Mesenchymal stem cell (in vitro differentiated cells and primary cell): ENCODE measurements around the gene PSMD2. TPM values are rescaled to one million over a fixed set of nuclear protein-coding genes. Genes with fewer than 3 reads are reported as not detected.

Source experiments
- DNase-seq: peaks from one replicate; pipeline ENCODE4 v3.0.0-alpha.2; 2013
- H2AFZ ChIP-seq: one replicate; pipeline ENCODE4 v1.6.1; 2013; ENCODE audit warnings: low read depth, mild to moderate bottlenecking, control low read depth, inconsistent platforms, low read length, moderate library complexity
- H2AK5ac ChIP-seq: 2 replicates; pipeline ENCODE4 v1.6.1; 2013; ENCODE audit warnings: low read length, moderate library complexity, mild to moderate bottlenecking, inconsistent platforms; ENCODE audit not compliant: severe bottlenecking
- H2BK120ac ChIP-seq: one replicate; pipeline ENCODE4 v1.6.1; 2013; ENCODE audit warnings: low read depth, mild to moderate bottlenecking, inconsistent platforms, low read length, moderate library complexity
- H2BK12ac ChIP-seq, 2 experiments: one replicate each; pipeline ENCODE4 v1.6.1; 2013; ENCODE audit warnings: inconsistent platforms in 2 of 2, low read length in 2 of 2, mild to moderate bottlenecking in 2 of 2, moderate library complexity in 2 of 2, control low read depth in 1 of 2
- H2BK15ac ChIP-seq: one replicate; pipeline ENCODE4 v1.6.1; 2013; ENCODE audit warnings: mild to moderate bottlenecking, low read depth, inconsistent platforms; ENCODE audit not compliant: poor library complexity, severe bottlenecking
- H2BK5ac ChIP-seq: 2 replicates; pipeline ENCODE4 v1.6.1; 2013; ENCODE audit warnings: low read depth, mild to moderate bottlenecking, low read length, control low read depth, inconsistent platforms; ENCODE audit not compliant: poor library complexity, severe bottlenecking
- H3K14ac ChIP-seq, 2 experiments: one replicate each; pipeline ENCODE4 v1.6.1; 2013; ENCODE audit warnings: inconsistent platforms in 2 of 2, low read length in 2 of 2, control low read depth in 1 of 2, mild to moderate bottlenecking in 1 of 2, moderate library complexity in 1 of 2
- H3K18ac ChIP-seq, 2 experiments: one replicate each; pipeline ENCODE4 v1.6.1; 2013; ENCODE audit warnings: inconsistent platforms in 2 of 2, low read length in 2 of 2, control low read depth in 1 of 2, low read depth in 1 of 2, mild to moderate bottlenecking in 1 of 2
- H3K23ac ChIP-seq, 2 experiments: one replicate each; pipeline ENCODE4 v1.6.1; 2013; ENCODE audit warnings: inconsistent platforms in 2 of 2, low read length in 2 of 2, mild to moderate bottlenecking in 2 of 2, moderate library complexity in 2 of 2, control low read depth in 1 of 2
- H3K27ac ChIP-seq: 2 replicates; pipeline ENCODE4 v1.5.1; 2013; ENCODE audit warnings: mild to moderate bottlenecking, moderate library complexity, low read length, control low read depth, inconsistent platforms; ENCODE audit not compliant: poor library complexity, severe bottlenecking
- H3K27me3 ChIP-seq, 2 experiments: 2 replicates each; pipeline versions ENCODE4 v1.6.1 to v1.7.0; 2013; ENCODE audit warnings: low read length in 2 of 2, mild to moderate bottlenecking in 2 of 2, moderate library complexity in 2 of 2, control low read depth in 1 of 2, inconsistent platforms in 1 of 2; ENCODE audit not compliant: control insufficient read depth in 1 of 2, insufficient read depth in 1 of 2
- H3K36me3 ChIP-seq, 2 experiments: 2 replicates each; pipeline versions ENCODE4 v1.6.1 to v1.7.0; 2013; ENCODE audit warnings: low read length in 2 of 2, control low read depth in 1 of 2, inconsistent platforms in 1 of 2, low read depth in 1 of 2, mild to moderate bottlenecking in 1 of 2; ENCODE audit not compliant: insufficient read depth in 2 of 2, control insufficient read depth in 1 of 2
- H3K4ac ChIP-seq, 2 experiments: one replicate each; pipeline ENCODE4 v1.6.1; 2013; ENCODE audit warnings: inconsistent platforms in 2 of 2, low read length in 2 of 2, mild to moderate bottlenecking in 2 of 2, moderate library complexity in 2 of 2, control low read depth in 1 of 2, low read depth in 1 of 2
- H3K4me1 ChIP-seq: 2 replicates; pipeline ENCODE4 v1.6.1; 2013; ENCODE audit warnings: low read depth, low read length, control low read depth; ENCODE audit not compliant: control insufficient read depth, insufficient read depth
- H3K4me2 ChIP-seq: 2 replicates; pipeline ENCODE4 v1.6.1; 2013; ENCODE audit warnings: low read length, mild to moderate bottlenecking, inconsistent platforms; ENCODE audit not compliant: poor library complexity, severe bottlenecking
- H3K4me3 ChIP-seq, 2 experiments: 2 replicates each; pipeline versions ENCODE4 v1.5.1 to v1.7.0; 2013; ENCODE audit warnings: low read length in 2 of 2, mild to moderate bottlenecking in 2 of 2, control low read depth in 1 of 2, low read depth in 1 of 2; ENCODE audit not compliant: insufficient read depth in 1 of 2
- H3K79me1 ChIP-seq: replicated peaks from 2 replicates; pipeline ENCODE4 v1.6.1; 2013; ENCODE audit warnings: mild to moderate bottlenecking, control low read depth, low read length, inconsistent platforms; ENCODE audit not compliant: poor library complexity, severe bottlenecking
- H3K9ac ChIP-seq: 2 replicates; pipeline ENCODE4 v1.7.0; 2013; ENCODE audit warnings: mild to moderate bottlenecking, low read length, moderate library complexity
- H3K9me3 ChIP-seq: 2 replicates; pipeline ENCODE4 v1.7.0; 2013; ENCODE audit warnings: mild to moderate bottlenecking, low read length; ENCODE audit not compliant: control insufficient read depth
- H4K8ac ChIP-seq: one replicate; pipeline ENCODE4 v1.6.1; 2013; ENCODE audit warnings: inconsistent platforms, mild to moderate bottlenecking, low read length, moderate library complexity
- H4K91ac ChIP-seq: one replicate; pipeline ENCODE4 v1.6.1; 2013; ENCODE audit warnings: mild to moderate bottlenecking, low read length, inconsistent platforms
- WGBS: methylation state at CpG from one replicate; pipeline ENCODE4 v1.1.7; 2013; ENCODE audit warnings: mixed read lengths; 5-methylcytosine and 5-hydroxymethylcytosine counted together
- polyA plus RNA-seq, 2 experiments: library from polyadenylated mRNA; stranded (reverse); fragments of 200-250 nt; gene quantifications; one replicate each; pipeline ENCODE4 v1.2.3, GENCODE V29; 2013

The PSMD2 gene
- polyA plus RNA-seq (2013, experiment 1 of 2) = 121 TPM
- polyA plus RNA-seq (2013, experiment 2 of 2) = 116 TPM

DNA sequence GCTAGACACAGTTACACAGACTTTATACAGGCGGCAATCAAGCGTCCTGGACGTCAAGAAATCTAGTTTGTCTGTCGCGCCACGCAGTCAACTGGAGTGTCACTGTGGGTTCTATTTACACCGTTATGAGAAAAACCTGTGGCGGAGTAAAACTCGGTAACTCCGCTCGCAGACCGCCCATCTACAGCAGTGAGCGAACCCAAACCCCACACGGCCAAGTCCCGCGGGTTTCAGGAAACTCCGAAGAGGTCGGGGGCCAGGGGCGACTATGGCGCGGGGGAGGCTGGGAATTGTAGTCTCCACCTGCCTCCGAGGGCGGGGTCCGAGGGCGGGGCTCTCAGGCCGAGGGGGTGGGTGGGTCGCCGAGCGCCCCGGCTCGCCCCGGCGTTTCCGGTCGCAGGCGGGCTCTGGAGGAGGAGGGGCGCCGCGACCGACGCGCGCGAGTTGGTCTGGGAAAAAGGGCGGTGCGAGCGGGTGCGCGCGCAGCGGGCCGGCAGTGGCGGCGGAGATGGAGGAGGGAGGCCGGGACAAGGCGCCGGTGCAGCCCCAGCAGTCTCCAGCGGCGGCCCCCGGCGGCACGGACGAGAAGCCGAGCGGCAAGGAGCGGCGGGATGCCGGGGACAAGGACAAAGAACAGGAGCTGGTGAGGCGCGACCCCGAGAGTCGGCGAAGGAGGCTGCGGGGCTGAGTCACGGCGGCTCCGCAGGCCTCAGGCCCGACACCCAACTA, at the start of gene PSMD2:
Gene PSMD2, plus strand, starts transcription at position 483 of the 729 bp plus-strand sequence. Its CDS starts 26 bp downstream, at position 509.
- Histone ChIP-seq H3K4me2 (peak within 1 kb of the TSS; percentile 76), H3K27me3 (peaks cover 0 to 3% of the 10 kb centered on the region in 2 experiments), H4K8ac (peak within 1 kb of the TSS; percentile 86), H3K9me3 (no peaks in the 10 kb centered on the region), H3K23ac (peak within 1 kb of the TSS in 1 of 2 experiments; percentile 47), H3K79me1 (peaks cover 3% of the 10 kb centered on the region), H2BK12ac (peak within 1 kb of the TSS in 1 of 2 experiments; percentile 15), H3K36me3 (peaks cover 25 to 38% of the 10 kb centered on the region in 2 experiments), H2BK5ac (peak within 1 kb of the TSS; percentile 39), H3K4me1 (peaks cover 3% of the 10 kb centered on the region), H2AK5ac (peak within 1 kb of the TSS; percentile 26), H3K4ac (peak within 1 kb of the TSS; percentile 2 to 87), H2BK15ac (peak within 1 kb of the TSS; percentile 73), H3K4me3 (peak within 1 kb of the TSS; percentile 91 to 96), H3K9ac (peak within 1 kb of the TSS; percentile 97), H2AFZ (peak within 1 kb of the TSS; percentile 76), H2BK120ac (no peak within 1 kb of the TSS), H3K14ac (peak within 1 kb of the TSS in 1 of 2 experiments; percentile 82), H3K27ac (peak within 1 kb of the TSS; percentile 75), H3K18ac (peak within 1 kb of the TSS; percentile 82 to 83), H4K91ac (peak within 1 kb of the TSS; percentile 76)
- peak; percentile 96 for DNase-seq
- WGBS = under 1% methylated on average over 60 of the region's 78 CpGs

DNA sequence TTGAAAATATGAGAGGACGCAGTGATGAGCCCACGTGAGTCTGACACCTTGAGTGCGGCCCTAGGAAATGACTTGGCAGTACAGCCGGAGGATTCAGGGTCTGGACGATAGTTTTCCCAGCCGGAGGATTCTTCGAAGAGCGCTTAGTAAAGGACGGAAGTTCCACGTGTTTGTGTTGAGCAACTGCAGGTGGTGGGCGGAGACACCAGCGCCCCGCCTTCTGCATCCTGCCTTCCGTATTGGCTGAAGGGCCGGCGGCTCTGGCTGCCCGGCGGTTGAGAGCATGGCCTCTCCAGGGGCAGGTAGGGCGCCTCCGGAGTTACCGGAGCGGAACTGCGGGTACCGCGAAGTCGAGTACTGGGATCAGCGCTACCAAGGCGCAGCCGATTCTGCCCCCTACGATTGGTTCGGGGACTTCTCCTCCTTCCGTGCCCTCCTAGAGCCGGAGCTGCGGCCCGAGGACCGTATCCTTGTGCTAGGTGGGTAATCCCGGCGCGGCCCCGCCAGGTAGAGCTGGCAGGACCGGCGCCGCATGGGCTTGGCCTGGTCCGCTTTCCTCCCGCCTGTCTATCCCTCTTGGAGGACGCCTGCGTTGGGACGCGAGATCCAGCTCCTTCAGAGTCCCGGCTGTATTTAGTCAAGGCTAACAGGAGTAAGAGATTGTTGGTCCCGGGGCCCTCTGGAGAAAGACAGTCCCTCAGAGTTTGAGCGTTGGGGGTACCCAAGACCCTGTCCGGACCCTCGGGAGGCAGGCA, 49.5 kb upstream of the PSMD2 start, which contains the start of gene EEF1AKMT4:
Gene EEF1AKMT4, plus strand, starts transcription at position 261 of the 755 bp plus-strand sequence. Its CDS starts 23 bp downstream, at position 284.
- WGBS = under 1% methylated on average over 54 of the region's 54 CpGs
- Histone ChIP-seq H3K9me3 (no peaks in the 10 kb centered on the region), H4K91ac (peak within 1 kb of the TSS; percentile 90), H2BK5ac (peak within 1 kb of the TSS; percentile 1), H3K4ac (peak within 1 kb of the TSS; percentile 80 to 86), H3K36me3 (peaks cover 11 to 13% of the 10 kb centered on the region in 2 experiments), H2AFZ (peak within 1 kb of the TSS; percentile 98), H2BK12ac (peak within 1 kb of the TSS in 1 of 2 experiments; percentile 40), H2AK5ac (no peak within 1 kb of the TSS), H3K23ac (no peak within 1 kb of the TSS), H3K14ac (peak within 1 kb of the TSS in 1 of 2 experiments; percentile 99), H2BK120ac (peak within 1 kb of the TSS; percentile 69), H3K4me3 (peak within 1 kb of the TSS; percentile 93 to 98), H4K8ac (peak within 1 kb of the TSS; percentile 99), H3K18ac (peak within 1 kb of the TSS; percentile 85 to 99), H3K9ac (peak within 1 kb of the TSS; percentile 98), H3K4me1 (peaks cover 1% of the 10 kb centered on the region), H2BK15ac (peak within 1 kb of the TSS; percentile 36), H3K4me2 (peak within 1 kb of the TSS; percentile 100), H3K79me1 (peaks cover 24% of the 10 kb centered on the region), H3K27ac (peak within 1 kb of the TSS; percentile 86), H3K27me3 (no peaks in the 10 kb centered on the region)
- DNase-seq = peak; percentile 99

DNA sequence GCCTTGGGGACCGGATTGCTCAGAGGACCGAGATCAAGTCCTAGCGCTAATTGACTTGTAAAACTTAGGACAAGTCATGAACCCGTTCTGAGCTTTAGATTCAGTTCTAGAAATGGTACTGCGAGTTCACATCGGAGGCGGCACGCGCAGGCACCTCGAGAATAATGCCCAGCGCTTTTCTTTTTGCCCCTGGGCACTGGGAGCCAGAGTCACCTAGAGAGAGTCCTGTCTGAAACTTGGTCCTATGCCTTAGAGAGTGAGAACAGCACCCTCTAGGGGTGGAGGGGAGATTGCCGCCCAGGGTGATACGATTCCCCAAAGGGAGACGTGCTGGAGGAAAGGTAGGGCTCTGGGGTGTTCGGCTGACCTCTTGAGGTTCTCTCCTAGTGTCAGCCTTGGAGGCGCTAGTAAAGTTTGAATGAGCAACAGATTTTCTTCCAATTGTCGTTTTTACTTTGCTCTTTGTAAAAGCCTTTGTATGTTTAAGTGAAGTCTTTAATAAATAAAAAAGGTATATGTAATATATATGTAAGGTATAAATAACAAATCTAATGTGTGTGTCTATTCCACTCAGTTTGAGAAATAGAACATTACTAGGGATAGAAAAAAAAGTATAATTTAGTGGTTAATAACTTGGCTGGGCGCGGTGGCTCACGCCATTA, 48.7 kb upstream of the PSMD2 start:
- no peak overlapping the region for H4K8ac ChIP-seq
- H3K36me3 ChIP-seq = peaks cover 4 to 6% of the 10 kb centered on the region in 2 experiments
- no peak overlapping the region for H2BK12ac ChIP-seq
- H2AK5ac ChIP-seq = no peak overlapping the region
- H3K18ac ChIP-seq = peak overlapping the region; percentile 45 to 50
- no peak overlapping the region for H3K23ac ChIP-seq
- peak overlapping the region; percentile 100 for H3K4me2 ChIP-seq
- no peaks in the 10 kb centered on the region for H3K9me3 ChIP-seq
- no peak overlapping the region for H4K91ac ChIP-seq
- peaks cover 20% of the 10 kb centered on the region for H3K79me1 ChIP-seq
- no peaks in the 10 kb centered on the region for H3K27me3 ChIP-seq
- H3K4me3 ChIP-seq = peak overlapping the region; percentile 70 to 93
- H3K27ac ChIP-seq = peak overlapping the region; percentile 33
- no peak overlapping the region for H3K4ac ChIP-seq
- peak overlapping the region; percentile 98 for H3K9ac ChIP-seq
- WGBS = 17% methylated on average over 18 of the region's 20 CpGs
- no peak overlapping the region for H2BK15ac ChIP-seq
- peak overlapping the region; percentile 58 for H2AFZ ChIP-seq
- no peak overlapping the region for H2BK120ac ChIP-seq
- DNase-seq = peak; percentile 93
- peaks cover 1% of the 10 kb centered on the region for H3K4me1 ChIP-seq
- peak overlapping the region; percentile 0 for H2BK5ac ChIP-seq
- no peak overlapping the region for H3K14ac ChIP-seq
